ENCODE results near the gene ZNF365.
"Not testable (repeated sequence)": the region's sequence is repeated elsewhere in the genome, so short reads cannot be mapped to it uniquely, and the experiment has no call there.

Gene ZNF365

DNA sequence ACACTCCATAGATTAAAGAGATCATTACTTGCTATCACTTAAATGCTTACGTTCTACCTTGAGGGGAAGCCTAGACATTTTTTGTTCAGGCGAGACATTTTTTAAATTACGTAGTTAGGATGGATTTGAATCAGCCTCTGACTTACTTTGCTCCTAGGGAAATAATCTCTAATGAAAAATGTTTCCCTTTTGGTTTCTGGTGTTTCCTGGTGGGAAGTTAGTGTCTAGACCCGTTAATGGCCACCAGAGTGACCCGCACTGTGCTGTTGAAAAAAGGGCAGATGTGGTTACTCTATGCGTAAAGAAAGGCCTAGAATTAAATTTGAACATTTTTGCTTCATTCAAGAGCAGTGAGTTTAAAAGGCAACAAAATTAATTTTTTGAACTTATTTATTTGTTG, 3.8 kb downstream of the ZNF365 start:
- no peak for DNase-seq (ENCODE audit: low read depth)

DNA sequence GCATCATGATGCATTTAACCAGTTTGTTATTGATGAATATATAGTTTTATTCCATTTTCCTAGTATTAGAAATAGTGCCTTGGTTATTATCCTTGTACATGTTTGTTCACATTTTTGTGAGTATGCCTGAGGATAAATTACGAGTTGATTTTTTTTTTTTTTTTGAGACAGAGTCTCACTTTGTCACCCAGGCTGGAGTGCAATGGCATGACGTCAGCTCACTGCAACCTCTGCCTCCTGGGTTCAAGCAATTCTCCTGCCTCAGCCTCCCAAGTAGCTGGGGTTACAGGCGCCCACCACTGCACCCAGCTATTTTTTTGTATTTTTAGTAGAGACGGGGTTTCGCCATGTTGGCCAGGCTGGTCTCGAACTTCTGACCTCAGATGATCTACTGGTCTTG, 4.7 kb downstream of the ZNF365 start:
- not testable (repeated sequence) for DNase-seq (ENCODE audit: low read depth)

DNA sequence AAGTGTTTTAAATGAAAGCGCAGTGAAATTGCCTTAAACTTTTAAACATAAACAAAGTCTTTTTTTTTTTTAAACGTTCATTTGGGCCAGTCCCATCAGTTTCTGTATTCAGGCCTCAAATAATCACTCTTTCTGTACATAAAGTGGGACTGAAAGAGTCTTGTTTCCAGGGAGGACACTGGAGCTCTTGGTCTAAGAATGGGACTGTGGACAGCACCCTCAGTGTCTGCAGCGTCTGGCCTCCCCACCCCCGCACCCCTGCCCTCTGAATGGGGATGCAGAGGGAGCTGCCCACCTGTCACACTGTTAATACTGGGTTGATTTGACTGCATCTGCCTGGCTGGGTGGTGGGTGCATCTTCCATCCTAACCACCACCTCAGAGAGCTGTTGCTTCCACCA, 5.2 kb downstream of the ZNF365 start:
- DNase-seq (ENCODE audit: low read depth), result no peak

DNA sequence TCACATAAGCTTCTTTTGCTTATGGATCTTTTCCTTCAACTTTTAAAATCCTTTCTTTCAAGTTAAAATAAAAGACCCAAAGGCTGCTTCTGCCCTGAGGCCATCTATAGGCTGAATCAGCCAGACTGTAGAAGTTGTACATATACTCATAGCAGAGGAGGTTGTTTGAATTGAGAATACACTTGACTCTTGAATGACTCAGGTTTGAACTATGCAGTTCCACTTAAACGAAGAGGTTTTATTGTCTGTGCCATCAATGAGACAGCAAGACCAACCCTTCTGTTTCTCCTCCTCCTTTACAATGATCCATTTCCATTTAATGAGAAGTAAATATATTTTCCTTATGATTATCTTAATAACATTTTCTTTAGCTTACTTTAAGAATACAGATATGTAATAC, 5.8 kb downstream of the ZNF365 start:
- peak; percentile 17 for DNase-seq (ENCODE audit: low read depth)

DNA sequence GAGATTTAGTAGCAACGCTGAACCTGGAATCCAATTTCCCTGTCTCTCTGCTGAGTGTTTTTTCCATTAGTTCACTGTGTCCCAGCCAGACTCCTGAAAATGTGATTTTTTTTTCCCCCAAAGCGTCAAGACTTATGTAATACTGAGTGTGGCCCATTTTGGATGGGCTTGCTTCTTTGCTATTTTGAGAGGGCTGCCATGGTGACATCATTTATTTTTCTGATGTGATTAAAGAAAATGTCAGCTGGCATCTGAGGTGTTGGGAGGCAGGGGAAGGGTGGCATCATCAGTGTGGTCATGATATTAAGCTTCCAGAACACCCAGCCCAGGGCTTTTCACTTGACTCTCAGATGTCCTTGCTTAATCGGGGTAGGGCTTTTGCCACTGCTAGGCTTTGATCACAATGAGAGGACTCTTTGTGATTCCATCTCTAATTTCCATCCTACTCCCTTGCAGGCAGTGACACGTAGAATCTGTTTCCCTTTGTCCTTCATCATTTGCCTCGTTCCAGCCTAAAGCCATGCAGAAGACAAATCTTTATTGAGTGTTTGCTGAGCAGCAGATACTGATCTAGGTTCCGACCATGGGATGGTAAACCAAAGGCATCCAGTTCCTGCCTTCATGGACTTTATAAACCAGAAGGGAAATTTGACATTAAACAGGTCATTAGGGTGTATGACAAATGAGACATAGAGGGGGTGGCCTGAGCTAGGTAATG, 7.4 kb downstream of the ZNF365 start:
- no peak for DNase-seq (ENCODE audit: low read depth)

DNA sequence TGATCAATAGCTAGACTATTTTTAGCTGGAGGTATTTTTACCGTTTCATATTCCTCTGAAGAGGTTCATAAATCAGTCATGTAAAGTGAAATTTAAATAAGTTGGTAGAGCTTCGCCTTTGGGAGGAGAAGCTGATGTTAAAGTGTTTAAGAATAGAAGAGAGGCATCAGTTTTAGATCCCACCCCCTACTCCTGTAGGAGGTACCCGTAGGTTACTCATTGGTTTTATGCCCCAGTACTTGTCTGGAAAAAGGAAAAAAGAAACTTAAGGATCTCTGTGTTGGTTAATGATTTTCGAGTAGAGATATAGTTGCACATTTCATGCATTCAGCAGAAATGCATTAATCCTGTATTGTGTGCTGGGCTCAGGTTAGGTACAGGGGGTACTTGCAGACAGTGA, 8.7 kb downstream of the ZNF365 start:
- DNase-seq (ENCODE audit: low read depth), result no peak

DNA sequence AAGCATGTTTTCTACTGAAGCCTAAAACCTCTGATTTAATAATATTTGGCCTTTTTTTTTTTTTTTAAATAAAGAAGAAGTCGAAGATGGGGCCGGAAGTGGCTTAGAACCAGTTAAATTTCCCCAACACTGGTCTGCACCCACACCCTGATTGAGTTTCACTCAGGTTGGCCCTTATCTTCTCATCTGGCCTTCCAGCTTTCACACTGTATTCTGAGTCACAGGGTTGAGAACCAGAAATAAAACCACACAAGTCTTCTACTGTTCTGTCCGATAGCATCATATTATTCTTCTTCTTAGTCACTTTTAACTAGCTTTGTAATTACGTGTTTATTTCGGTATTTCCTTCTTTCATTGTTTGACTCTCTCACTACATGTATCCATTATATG, 9.9 kb downstream of the ZNF365 start:
- DNase-seq (ENCODE audit: low read depth), result peak; percentile 48

DNA sequence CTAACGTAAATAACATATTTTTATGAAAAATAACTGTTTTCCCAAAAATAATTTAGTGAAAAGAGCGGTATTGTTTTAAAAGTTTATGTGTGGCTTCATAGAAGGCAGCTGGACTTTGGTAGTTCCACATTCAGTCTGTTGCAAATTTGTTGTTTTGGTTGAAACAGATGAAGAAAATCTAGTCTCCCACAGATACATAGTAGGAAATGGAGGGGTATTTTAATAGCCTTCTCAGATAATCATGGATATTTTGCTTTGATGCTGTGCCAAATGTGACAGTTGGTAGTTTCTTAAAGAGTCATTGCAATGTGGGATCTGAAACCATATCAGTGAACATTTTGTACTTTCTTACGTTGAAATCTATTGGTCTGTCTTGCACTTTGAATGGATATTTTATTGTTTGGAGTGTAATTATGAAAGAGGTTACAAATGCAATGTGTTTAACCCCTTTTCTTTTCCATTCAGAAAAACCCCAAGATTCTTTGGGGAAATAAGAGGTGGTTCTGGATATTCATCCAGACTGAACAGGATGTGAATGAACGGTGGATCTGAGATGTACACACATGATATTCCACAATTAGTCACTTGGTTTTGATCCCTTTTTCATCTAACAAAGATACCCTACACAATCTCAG, 10.4 kb downstream of the ZNF365 start:
- no peak for DNase-seq (ENCODE audit: low read depth)

DNA sequence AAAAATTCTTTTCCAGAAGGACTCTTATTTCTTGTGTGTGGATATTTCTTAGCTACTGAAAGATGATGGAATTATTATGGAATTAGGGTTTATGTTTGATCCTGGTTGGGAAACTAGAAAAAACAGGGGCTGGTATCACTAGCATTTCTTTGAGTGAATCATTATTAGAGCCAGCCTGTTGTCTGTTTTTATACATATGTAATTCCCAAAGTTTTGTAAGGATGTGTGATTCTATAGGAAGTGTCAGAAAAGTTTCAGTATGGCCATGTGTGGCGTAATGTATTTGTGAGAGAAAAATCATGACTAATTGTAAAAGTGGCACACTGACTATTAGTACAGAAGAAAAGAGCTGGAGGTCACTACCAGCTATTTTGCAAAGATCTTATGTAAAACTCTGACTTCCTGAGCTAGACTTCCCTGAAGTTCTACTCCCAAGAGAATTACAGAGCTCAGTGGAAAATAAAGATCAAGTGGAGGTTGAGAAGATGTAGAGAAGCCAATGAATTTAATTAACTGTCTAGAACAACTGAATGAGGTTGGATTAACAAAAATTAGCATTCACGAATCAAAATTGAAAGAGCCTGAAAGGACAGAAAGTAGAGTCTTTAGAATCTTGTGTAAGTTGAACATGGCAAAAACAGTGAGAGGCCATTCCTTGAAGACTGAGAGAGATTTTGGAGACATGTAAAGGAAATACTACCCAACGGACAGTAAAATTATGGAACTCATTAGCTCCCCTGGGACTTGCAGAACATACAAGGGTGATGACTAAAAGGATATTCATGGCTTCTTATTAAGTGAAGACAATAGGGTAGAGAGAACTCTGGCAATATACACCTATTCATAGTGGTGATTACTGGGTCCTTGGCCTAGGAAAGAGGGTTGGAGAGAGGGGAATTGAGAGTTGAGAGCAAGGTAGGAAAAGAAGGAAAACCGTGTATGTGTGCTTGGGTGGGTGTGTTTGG, 12.5 kb downstream of the ZNF365 start:
- DNase-seq (ENCODE audit: low read depth), result peak; percentile 36

DNA sequence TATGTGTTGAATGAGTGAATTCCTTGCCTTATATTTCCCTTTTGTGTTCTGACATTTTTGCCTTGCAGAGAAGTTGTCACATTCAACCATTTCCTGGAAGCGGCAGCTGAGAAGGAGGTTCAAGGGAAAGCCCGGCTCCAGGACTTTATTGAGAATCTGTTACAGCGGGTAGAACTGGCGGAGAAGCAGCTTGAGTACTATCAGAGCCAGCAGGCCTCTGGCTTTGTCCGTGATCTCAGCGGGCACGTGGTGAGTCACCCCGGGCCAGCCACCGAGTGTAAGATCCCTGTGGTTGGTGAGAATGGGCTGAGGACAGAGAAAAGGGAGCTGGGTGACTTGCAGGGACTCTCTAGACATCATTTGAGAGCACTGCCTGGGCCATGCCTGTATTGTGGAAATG, 14.2 kb downstream of the ZNF365 start:
- no peak for DNase-seq (ENCODE audit: low read depth)

DNA sequence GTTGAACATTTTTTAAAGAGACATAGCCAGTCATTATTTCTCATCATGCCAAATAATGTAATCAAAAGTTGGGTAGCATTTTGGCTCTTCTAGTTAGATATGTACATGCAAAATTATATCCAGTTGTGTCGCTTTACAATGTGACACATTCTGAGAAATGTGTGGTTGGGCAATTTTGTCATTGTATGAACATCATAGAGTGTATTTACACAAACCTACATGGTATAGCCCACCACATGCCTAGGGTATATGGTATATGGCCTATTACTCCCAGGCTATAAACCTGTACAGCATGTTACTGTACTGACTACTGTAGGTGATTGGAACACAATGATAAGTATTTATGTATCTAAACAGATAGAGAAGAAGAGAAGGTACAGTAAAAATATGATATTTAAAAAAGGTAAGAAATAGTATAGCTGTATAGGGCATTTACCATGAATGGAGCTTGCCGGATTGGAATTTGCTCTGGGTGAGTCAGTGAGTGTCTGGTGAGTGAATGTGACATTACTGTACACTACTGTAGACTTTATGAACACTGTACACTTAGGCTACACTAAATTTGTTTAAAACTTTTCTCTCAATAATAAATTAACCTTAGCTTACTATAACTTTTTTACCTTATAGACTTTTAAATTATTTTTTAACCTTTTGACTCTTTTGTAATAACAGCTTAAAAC, 16.5 kb downstream of the ZNF365 start:
- no peak for DNase-seq (ENCODE audit: low read depth)

DNA sequence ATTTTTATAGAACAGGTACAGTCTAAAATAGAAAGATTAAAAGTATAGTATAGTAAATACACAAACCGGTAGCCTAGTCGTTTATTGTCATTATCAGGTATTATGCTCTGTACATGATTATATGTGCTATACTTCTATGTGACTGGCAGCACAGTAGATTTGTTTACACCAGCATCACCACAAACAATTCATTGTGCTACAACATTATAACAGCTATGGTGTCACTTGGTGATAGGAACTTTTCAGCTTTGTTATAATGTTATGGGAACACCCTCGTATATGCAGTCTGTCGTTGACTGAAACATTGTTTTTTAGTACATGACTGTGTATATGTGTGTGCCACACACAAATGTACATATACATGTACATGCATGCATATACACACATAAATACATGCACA, 19.1 kb downstream of the ZNF365 start:
- DNase-seq (ENCODE audit: low read depth), result no peak

DNA sequence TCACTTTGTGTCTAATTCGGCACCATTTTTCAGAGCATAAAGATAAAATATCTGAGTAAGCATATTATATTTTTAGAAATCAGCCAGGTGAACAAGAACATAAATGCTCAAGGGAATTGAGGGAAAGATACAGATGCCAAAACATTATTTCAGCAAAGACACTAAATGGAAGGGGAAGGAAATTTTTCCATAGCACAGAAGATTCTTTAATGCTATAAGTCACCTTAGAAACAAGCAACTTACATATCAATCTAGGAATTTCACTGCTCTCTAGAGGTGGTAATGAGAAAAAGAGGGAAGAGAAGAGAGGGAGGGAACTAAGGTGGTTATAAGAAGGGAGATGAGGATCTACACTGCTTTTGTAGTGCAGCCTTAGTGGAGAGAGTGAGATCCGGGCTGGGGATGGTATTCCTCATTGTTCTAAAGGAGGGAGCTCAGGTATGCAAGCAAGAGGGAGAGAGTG, 20.4 kb downstream of the ZNF365 start:
- DNase-seq (ENCODE audit: low read depth), result no peak

DNA sequence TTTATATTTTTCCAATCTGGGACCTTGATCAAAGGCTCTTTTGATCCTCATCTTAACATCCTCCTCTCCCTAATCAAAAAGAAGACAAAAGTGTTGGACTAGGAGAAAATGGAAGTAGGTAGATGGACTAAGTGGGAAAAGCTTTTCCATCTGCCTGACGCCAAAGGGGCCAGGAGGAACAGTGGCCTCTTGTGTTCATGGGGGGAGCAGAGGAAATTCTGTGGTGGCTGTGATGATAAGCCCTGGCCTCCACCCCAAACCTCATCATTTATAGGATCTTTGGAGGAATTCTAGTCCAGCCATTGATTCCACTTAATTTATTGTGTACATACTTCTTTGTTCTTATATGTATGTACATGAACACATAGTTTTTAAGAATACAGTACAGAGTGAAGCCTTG, 21.7 kb downstream of the ZNF365 start:
- no peak for DNase-seq (ENCODE audit: low read depth)

DNA sequence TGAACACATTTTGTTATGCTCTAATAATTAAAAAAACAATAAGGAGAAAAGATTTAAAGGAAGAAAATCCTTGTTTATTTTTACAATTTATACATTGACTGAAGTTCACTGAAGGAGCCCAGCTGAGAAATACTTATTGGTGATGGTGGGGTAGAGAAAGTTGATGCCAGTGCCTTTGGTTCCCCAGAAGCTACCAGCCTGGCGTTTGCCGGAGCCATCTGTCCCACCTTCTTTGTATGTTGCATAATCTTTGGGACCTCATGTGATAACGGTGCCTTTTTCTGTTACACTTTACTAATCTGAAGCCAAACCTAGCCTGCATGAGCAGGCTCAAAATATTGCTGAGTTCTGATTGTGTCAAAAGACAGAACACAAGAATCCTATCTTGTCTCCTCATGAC, 22.7 kb downstream of the ZNF365 start:
- DNase-seq (ENCODE audit: low read depth), result no peak

DNA sequence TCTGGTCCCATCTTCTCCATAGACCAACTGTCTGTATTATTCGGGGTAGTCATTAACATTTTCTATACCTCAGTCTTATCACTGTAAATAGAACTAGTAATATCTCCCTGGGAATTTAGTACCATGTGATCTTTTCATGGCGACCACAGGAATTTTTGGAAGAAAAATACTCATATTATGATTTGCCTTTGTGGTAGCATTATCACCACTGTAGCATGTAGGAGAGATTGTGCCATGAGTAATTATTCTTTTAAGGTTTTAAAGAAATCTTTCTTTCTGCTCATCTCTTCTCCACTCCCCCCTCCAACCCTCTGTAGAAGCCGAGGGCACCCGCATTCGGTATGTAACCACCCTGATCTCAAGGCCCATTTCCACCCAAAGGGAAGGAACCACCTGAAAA, 25.0 kb downstream of the ZNF365 start:
- DNase-seq (ENCODE audit: low read depth), result no peak

DNA sequence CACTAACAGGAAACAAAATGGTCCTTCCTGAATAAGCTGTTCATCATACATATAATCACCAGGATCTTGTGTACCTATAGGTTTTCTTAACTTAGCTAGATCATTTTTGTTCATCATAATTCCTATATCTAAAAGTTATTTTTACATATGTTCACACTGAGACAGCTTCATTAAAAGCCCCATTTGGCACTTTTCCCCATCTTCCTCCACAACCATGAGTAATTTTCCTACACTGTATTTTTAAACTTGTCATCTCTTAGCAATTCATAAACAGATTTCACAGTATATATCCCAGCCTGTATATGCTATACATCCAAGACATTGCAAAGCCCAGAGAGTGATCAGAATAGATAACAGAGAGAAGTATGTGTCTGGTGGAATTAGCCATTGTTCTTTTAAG, 28.3 kb downstream of the ZNF365 start:
- DNase-seq (ENCODE audit: low read depth), result no peak

DNA sequence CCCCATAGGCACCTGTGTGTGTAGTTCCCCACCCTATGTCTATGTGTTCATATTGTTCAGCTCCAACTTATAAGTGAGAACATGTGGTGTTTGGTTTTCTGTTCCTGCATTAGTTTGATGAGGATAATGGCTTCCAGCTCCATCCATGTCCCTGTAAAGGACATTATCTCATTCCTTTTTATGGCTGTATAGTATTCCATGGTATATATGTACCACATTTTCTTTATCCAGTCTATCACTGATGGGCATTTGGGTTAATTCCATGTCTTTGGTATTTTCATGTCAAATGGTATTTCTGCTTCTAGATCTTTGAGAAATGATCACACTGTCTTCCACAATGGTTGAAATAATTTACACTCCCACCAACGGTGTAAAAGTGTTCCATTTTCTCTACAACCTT, 36.4 kb downstream of the ZNF365 start:
- not testable (repeated sequence) for DNase-seq (ENCODE audit: low read depth)

DNA sequence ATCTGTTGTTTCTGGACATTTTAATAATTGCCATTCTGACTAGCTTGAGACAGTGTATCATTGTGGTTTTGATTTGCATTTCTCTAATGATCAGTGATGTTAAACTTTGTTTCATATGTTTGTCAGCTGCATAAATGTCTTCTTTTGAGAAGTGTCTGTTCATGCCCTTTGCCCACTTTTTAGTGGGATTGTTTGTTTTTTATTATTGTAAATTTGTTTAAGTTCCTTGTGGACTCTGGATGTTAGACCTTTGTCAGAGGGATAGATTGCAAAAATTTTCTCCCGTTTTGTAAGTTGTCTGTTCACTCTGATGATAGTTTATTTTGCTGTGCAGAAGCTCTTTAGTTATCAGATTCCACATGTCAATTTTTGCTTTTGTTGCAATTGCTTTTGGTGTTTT, 36.8 kb downstream of the ZNF365 start:
- DNase-seq (ENCODE audit: low read depth), result not testable (repeated sequence)

DNA sequence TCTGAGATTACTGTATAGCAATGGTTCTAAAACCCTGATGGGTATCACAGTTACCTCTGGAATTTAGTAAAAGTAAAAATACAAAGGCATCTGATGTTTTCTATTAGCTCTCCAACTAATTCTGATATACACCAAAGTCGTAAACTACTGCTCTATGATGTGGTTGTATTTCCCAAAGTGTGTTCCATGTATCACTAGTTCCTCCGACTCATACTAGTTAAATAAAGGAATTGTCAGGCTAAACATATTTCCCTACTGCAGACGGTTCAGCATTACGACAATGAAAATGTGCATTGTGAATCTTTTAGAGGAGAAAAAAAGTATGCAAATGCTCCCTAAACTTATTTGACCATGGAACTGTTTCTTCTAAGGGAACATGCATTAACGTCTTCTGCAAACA, 38.9 kb downstream of the ZNF365 start:
- no peak for DNase-seq (ENCODE audit: low read depth)

DNA sequence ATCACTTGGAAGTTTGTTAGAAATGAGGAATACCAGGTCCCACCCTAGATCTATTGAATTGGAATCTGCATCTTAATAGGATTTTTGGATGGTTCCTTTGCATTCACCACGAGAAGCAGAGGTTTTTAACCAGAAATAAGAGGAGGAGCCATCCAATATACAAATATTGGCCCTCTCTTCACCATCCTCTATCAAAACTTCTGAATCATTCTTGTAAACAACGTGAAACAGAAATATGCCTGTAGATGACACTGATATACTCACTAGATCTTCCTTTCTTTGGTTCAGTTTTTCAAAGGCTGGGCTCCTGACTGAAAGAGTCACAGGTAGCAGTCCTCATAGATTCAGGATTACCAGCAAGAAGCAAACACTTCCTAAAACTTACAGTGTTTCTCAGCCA, 39.5 kb downstream of the ZNF365 start:
- DNase-seq (ENCODE audit: low read depth), result no peak

DNA sequence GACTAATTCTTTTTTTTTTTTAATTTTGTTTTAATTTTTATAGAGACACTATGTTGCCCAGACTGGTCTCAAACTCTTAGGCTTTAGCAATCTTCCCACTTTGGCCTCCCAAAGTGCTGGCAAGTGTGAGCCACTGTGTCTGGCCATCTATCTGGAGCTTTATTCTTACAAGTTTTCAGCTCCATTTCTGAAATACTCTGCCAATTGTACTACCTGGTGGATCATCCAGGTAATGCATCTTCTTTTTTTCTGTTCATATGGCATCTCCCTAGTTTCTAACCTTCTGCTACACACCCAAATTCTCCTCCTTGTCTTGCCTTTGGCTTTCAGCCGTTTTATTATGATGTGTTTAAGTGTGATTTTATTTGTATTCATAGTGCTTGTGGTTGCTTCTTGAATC, 40.2 kb downstream of the ZNF365 start:
- DNase-seq (ENCODE audit: low read depth), result no peak
